NT2/D1 (cell line): ENCODE measurements around the gene PRKCG.
"Not testable (repeated sequence)": the region's sequence is repeated elsewhere in the genome, so short reads cannot be mapped to it uniquely, and the experiment has no call there.

ENCODE experiments used
- DNase-seq: peaks from one replicate; pipeline ENCODE4 v3.0.0-alpha.2; 2011; ENCODE audit warnings: low read depth, low spot score
- H3K27me3 ChIP-seq: 2 replicates; pipeline ENCODE4 v1.6.0; 2011; ENCODE audit warnings: mild to moderate bottlenecking; ENCODE audit not compliant: insufficient read length, insufficient read depth
- H3K36me3 ChIP-seq: 2 replicates; pipeline ENCODE4 v1.6.1; 2011; ENCODE audit warnings: mild to moderate bottlenecking, low read length, mixed read lengths; ENCODE audit not compliant: insufficient read depth, insufficient read length
- H3K4me1 ChIP-seq: 2 replicates; pipeline ENCODE4 v1.5.1; 2011; ENCODE audit not compliant: insufficient read depth, insufficient read length
- H3K4me3 ChIP-seq: 2 replicates; pipeline ENCODE4 v1.5.1; 2011; ENCODE audit warnings: low read depth; ENCODE audit not compliant: insufficient read length
- H3K9ac ChIP-seq: 2 replicates; pipeline ENCODE4 v1.6.0; 2011; ENCODE audit warnings: low read depth; ENCODE audit not compliant: insufficient read length
- H3K9me3 ChIP-seq: 2 replicates; pipeline ENCODE4 v1.5.1; 2011; ENCODE audit warnings: mild to moderate bottlenecking, low read length; ENCODE audit not compliant: insufficient read depth
- SUZ12 ChIP-seq: IDR thresholded peaks from 2 replicates; pipeline ENCODE4 v1.6.1; 2011; ENCODE audit not compliant: insufficient read length, insufficient read depth; ENCODE audit errors: extremely low read depth
- YY1 ChIP-seq: IDR thresholded peaks from 2 replicates; pipeline ENCODE4 v1.6.1; 2011; ENCODE audit not compliant: insufficient read length, insufficient read depth
- ZNF274 ChIP-seq: IDR thresholded peaks from 2 replicates; pipeline ENCODE4 v1.6.1; 2011; ENCODE audit warnings: mild to moderate bottlenecking, low read depth, low read length

Gene PRKCG

GRCh38 chr19:53945441-53945840 lies 63.4 kb downstream of the PRKCG start:
- Histone ChIP-seq H3K9ac (no peak overlapping the region), H3K4me1 (peaks cover 4% of the 10 kb centered on the region), H3K36me3 (no peaks in the 10 kb centered on the region), H3K9me3 (no peaks in the 10 kb centered on the region), H3K4me3 (peak overlapping the region; percentile 37), H3K27me3 (no peaks in the 10 kb centered on the region)
- TF ChIP-seq SUZ12 (no peak), ZNF274 (no peak), YY1 (no peak)
- no peak for DNase-seq

GRCh38 chr19:53945998-53946397 lies 64.0 kb downstream of the PRKCG start:
- no peak for DNase-seq
- no peaks in the 10 kb centered on the region for H3K9me3 ChIP-seq
- TF ChIP-seq ZNF274 (no peak), SUZ12 (no peak), YY1 (no peak)
- H3K9ac ChIP-seq, result no peak overlapping the region
- peaks cover 4% of the 10 kb centered on the region for H3K4me1 ChIP-seq
- H3K36me3 ChIP-seq, result no peaks in the 10 kb centered on the region
- no peaks in the 10 kb centered on the region for H3K27me3 ChIP-seq
- peak overlapping the region; percentile 37 for H3K4me3 ChIP-seq

DNA sequence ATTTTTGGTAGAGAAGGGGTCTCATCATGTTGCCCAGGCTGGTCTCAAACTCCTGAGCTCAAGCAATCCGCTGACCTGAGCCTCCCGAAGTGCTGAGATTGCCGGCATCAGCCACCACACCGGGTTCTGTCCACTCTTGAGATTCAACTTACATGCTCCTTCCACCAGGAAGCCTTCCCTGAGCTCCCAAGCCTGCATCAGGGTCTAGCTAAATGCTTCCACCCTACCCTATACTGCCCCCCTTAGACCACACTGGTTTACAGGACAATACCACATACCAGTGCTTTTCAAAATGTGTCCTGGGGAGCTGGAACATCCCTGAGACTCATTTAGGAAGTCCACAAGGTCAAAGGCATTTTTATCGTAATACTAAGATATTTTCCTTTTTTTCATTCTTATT lies 65.6 kb downstream of the PRKCG start:
- H3K9me3 ChIP-seq, result no peaks in the 10 kb centered on the region
- H3K4me3 ChIP-seq, result no peak overlapping the region
- H3K36me3 ChIP-seq, result no peaks in the 10 kb centered on the region
- peak; percentile 64 for DNase-seq
- H3K4me1 ChIP-seq, result no peaks in the 10 kb centered on the region
- H3K27me3 ChIP-seq, result no peaks in the 10 kb centered on the region
- no peak overlapping the region for H3K9ac ChIP-seq
- TF ChIP-seq SUZ12, result no peak
- no peak for TF ChIP-seq YY1
- no peak for TF ChIP-seq ZNF274

DNA sequence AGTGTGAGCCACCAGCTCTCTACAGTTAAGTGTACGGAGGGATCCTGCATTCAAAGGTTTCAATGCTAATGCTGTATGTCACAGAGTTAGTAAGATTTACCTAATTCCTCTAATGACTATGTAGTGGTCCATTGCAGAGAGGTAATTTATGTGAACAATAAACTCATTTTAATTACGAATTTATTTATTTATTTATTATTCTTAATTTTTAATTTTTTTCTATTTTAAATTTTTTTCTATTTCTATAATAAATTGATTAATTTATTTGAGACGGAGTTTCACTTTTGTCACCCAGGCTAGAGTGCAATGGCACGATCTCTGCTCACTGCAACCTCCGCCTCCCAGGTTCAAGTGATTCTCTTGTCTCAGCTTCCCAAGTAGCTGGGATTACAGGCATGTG lies 66.6 kb downstream of the PRKCG start:
- H3K36me3 ChIP-seq, H3K9ac ChIP-seq, H3K4me3 ChIP-seq, H3K27me3 ChIP-seq, H3K4me1 ChIP-seq, DNase-seq, H3K9me3 ChIP-seq: not testable (repeated sequence)

DNA sequence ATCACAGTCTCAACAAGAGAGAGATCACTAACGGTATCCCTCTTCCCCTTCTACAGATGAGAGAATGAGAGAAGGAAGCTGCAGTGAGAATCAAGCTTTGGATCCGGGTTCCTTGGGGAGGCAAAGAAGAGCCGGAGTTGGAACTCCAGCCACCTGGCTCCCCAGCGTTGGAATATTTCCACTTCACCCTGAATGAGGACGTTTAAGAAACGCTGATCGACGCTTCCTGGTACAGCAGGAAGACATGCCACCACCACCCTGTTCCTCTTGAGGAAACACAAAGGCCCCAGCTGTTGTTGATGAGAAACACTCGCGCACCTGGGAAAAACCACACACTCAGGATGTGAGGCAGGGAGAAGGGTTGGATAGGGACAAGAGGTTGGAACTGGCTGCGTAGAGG lies 69.4 kb downstream of the PRKCG start:
- no peaks in the 10 kb centered on the region for H3K9me3 ChIP-seq
- DNase-seq, result no peak
- H3K9ac ChIP-seq, result no peak overlapping the region
- no peaks in the 10 kb centered on the region for H3K27me3 ChIP-seq
- no peaks in the 10 kb centered on the region for H3K4me1 ChIP-seq
- no peaks in the 10 kb centered on the region for H3K36me3 ChIP-seq
- no peak for TF ChIP-seq YY1
- TF ChIP-seq ZNF274, result no peak
- no peak for TF ChIP-seq SUZ12
- H3K4me3 ChIP-seq, result no peak overlapping the region

DNA sequence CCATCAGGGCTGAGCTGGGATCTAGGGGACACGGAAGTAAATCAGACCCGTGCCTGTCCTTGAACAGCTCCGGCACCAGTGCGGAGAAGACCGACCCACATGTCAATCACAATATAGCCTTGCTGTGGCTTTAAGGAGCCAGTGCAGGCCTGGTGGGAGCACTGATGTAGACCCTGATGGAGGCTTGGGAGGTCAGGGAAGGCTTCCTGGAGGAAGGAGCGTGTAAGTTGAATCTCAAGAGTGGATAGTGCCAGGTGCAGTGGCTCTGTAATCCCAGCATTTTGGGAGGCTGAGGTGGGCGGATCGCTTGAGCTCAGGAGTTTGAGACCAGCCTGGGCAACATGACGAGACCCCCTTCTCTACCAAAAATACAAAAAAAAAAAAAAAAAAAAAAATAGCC lies 70.0 kb downstream of the PRKCG start:
- Histone ChIP-seq H3K9me3 (no peaks in the 10 kb centered on the region), H3K9ac (no peak overlapping the region), H3K27me3 (no peaks in the 10 kb centered on the region), H3K4me3 (no peak overlapping the region), H3K36me3 (no peaks in the 10 kb centered on the region), H3K4me1 (no peaks in the 10 kb centered on the region)
- no peak for TF ChIP-seq ZNF274
- no peak for TF ChIP-seq YY1
- TF ChIP-seq SUZ12, result no peak
- DNase-seq, result no peak

- H3K36me3 ChIP-seq, result no peaks in the 10 kb centered on the region
- H3K4me1 ChIP-seq, result no peaks in the 10 kb centered on the region
- no peak overlapping the region for H3K9ac ChIP-seq
- no peak for DNase-seq
- peaks cover 10% of the 10 kb centered on the region for H3K27me3 ChIP-seq
- no peaks in the 10 kb centered on the region for H3K9me3 ChIP-seq
- no peak for TF ChIP-seq ZNF274
- no peak overlapping the region for H3K4me3 ChIP-seq
These were observed 71.4 kb downstream of the PRKCG start for GRCh38 chr19:53953383-53953782.
